GM21526 (cell line): ENCODE results near the gene TMIGD1.

Experiments
- ATAC-seq: cut with Tn5 transposase; IDR thresholded peaks from one replicate; pipeline ENCODE4 v1.9.1; 2021; ENCODE audit warnings: moderate library complexity; ENCODE audit not compliant: unreplicated experiment, low FRiP score

The TMIGD1 gene, protein sequence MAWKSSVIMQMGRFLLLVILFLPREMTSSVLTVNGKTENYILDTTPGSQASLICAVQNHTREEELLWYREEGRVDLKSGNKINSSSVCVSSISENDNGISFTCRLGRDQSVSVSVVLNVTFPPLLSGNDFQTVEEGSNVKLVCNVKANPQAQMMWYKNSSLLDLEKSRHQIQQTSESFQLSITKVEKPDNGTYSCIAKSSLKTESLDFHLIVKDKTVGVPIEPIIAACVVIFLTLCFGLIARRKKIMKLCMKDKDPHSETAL

DNA sequence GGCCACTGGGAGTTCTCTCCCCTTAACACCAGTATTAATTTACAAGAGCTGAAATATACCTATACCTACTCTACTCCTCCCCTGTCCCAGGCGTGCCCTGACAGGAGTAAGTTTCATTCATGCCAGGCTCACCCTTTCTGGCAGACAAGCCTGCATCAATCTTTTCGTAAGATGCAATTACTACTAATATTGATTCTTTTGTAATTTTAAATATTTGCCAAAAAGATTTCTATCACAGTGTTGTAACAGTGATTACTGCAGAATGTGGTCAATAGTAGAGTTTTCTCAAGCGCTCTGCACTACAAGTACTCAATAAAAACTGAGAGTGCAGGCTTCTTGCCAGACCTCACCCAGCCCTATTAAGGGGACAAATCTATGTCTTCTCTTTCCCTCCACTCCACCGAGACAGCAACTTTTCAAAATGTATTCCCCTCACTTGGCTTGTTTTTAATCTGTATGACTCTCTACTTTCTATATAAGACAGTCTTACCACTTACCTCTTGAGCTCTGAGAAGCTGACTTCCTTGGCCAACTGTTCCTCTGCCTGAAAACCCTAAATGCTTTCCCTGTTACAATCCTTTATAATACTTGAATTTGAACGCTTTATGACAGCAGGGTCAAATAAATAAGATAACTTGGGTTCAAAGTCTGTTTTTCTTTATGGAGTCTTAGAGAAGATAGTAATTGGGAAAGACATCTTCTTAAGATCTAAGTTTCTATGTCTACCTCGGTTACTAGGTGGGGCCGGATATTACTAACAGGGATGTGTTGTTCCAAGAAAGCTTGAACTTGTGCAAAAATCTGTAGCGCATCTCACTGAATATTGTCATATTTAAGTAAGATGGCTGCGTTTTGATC, at the start of gene TMIGD1:
Gene TMIGD1 (minus strand): TSS at position 555 of the 858 bp plus-strand sequence. CDS start 1,924 bp downstream, outside the sequence.
- ATAC-seq: no peak

DNA sequence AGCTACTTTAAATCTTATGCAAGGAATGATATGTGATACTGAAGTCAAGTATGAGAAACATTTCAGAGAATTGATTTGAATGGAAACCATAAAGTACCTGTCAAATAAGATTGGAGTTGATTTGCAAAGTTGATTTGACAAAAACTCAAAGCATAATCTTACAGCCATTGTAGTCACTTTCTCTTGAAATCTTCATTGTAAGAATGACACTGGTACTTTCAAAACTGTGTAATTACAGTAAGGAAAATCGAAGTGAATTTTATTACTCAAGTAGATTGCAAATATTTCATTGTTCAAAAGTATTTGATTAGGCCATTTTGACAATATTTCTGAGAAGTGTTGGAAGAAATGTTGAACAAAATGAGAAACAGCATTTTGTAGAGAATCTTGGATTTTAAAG, 48.5 kb upstream of the TMIGD1 start:
- no peak for ATAC-seq

DNA sequence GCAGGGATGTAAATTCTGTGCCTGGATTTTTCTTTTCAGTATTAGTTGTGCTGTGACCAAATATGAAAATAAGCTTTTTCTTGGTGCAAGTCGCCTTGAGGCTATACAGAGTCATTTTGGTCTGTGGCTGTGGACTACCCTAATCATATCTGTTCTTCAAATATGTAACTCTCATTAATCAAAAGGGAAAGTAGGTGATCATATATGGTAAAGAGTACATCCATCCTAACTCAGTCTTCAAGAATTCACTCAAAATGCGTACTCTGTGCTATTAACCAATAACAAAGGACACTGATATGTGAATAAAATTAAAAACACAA, 47.4 kb upstream of the TMIGD1 start:
- no peak for ATAC-seq

DNA sequence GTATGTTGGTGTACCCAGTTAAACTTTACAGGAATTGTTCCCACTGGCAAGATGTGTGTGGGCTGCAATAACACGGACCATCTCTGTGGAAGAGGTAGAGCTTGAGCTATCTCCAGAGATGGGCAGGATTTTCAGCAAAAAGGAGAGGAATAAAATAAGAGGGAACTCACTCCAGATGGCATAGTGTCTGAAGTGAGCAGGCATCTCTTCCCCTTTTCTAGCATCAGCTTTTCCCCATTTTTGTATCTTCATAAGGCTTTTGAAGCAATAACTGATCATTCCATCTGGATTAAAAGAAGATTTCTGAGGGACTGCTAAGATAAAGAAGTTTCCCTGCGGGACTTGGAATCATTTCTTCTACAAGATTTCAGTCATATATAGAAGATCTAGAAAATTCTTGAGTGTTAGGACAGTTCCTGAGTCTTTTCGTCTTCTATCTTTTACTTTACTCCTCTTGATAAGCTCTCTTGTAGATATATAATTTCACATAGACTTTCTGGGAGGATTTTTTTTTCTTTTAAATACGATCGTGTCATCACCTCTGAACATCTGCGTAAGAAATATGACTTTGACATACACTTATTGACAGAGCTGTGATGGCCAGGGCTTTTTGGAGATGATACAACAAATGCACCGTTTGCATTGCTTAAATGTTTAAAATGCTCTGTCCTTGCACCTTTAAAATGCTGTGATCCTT, 46.9 kb upstream of the TMIGD1 start:
- ATAC-seq: no peak

DNA sequence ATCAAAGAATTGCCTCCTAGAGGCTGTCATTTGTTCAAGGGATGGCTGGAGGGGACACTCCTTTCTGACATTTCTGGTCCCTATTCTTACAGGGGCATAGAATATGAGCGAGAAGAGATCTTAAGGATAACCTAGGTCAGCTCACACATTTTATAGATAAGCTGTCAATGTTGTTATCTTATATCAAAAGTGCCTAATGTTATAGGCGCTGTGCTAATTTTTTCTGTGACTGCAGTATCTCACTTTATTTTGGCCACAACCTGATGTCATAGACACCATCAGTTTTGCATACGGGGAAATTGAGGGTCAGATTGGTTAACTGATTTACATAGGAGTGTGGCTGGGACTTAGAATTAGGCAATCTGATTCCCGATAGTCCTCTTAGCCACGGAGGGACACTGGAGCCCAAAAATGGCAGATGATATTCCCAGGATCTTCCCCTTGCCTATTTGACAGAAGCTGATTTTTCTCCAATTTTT, 46.1 kb upstream of the TMIGD1 start:
- no peak for ATAC-seq

DNA sequence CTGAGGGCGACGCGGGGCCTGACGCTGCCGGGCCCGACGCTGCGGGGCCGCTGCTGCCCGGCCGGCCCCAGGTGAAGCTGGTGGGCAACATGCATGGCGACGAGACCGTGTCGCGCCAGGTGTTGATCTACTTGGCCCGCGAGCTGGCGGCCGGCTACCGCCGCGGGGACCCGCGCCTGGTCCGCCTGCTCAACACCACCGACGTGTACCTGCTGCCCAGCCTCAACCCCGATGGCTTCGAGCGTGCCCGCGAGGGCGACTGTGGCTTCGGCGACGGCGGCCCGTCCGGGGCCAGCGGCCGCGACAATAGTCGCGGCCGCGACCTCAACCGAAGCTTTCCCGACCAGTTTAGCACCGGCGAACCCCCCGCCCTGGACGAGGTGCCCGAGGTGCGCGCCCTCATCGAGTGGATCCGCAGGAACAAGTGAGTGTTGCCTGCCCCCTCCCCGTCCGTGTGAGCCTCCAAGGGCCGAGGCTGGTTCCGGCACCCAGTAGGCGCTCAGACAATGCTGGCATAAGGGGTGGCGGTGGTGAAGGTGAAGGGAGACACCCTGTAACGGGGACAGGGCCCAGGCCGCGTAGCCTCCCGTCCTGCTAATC, 45.5 kb upstream of the TMIGD1 start:
- no peak for ATAC-seq

DNA sequence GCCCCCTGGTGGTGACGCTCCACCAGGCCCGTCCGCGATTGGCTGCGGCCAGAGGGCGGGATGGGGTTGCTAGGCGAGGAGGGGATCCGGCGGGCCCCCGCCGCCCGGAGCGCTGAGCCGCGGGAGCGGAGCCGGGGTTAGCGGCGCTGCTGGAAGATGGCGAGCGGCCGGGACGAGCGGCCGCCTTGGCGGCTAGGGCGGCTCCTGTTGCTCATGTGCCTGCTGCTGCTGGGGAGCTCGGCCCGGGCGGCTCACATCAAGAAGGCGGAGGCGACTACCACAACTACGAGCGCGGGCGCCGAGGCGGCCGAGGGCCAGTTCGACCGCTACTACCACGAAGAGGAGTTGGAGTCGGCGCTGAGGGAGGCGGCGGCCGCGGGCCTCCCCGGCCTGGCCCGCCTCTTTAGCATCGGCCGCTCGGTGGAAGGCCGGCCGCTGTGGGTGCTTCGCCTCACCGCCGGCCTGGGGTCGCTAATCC, 45.0 kb upstream of the TMIGD1 start, which contains the start of gene CPD:
Gene CPD (plus strand): TSS at position 103 of the 478 bp plus-strand sequence. CDS start 54 bp downstream, at position 157.
- peak; percentile 80 for ATAC-seq

DNA sequence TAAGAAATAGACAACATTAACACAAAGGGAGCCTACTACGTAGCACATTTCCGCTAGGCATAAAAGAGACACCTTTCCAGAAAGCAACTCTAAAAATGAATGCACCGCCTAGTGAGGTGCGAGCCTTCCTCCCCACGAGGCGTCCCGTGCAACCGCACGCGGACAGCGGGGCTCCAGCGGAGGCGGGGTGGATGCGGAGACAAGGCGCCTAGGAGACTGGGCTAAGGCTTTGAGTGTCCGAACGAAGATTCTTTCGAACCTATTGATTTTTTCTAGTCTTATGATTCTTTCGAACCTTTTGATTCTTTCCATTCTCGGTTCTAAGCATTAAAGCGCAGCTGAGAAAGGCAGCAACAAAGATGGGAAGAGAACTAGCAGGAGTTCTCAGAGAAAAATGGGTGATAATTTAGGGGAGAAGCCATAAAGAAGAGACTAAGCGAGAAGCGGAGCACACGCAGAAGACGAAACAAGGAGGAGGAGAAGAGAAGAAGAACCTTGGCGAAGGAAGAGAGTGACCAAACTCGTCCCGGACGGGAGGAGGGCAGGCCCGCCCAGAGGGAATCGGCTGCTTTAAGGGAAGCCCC, 44.5 kb upstream of the TMIGD1 start:
- ATAC-seq: no peak

DNA sequence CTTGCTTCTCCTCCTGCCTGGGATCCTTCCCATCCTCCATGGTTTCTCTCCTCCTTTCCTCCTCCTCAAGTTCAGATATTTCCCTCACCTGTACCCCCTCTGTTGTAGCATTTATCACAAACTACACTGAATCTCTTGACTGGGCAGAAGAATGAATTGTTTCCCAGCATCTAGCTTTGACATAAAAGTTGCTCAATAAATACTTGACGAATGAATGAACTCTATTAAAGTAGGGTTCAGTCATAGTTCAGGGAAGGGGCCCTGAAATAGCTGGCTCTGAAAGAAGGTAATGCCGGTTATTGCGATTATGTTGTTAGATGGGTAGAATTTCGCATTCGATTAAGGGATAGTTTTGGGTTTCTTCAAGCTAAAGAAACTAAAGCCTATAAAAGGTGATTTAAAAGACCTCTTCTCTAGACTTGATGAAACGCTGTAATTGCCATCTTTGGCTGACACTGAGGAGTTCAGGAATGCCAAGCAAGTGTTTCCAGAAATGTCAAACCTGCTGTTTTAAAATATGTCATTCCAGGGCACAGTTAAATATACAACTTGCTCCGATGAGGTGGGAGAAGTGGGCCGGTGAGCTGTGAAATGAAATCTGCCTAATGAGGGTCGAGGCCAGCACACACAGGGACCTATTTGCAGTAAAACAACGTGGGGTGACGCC, 43.9 kb upstream of the TMIGD1 start:
- ATAC-seq: no peak

DNA sequence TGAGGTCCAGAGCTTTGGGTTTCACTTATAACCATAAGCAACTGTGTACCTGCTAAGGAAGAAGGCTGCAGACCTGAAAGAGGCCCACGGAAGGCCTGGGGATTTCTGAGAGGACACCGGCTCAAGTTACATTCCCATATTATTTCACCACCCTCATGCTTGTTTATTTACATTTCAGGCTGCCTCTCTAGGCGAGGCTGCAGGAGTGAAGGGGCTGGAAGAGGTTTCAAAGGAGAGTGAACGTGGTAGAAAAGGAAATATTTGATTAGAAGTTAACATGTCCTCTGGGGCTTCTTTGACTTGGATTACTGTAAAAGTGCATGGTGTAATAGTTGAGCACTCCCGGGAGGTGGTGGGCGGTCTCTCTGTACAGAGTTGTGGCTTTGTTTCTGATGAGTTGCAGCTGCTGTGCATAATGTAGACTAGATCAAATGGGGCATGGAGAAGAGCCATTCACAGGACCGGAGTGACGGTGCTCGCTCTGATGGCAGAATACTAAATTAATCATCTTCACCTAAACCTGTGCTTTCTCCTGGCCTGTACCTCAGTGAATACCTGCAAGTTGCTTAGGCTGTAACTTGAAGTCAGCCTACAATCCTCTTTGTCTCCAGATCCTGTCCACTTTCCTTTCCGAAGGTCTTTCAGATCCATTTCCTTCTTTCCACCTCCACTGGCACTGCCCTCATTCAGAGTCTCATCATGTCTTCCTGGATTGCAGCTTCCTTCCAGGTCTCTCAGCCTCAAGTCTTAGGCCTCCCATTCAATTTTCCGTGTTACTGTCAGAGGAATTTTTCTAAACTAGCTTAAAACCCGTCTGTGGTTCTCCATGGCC, 43.0 kb upstream of the TMIGD1 start:
- ATAC-seq: no peak

DNA sequence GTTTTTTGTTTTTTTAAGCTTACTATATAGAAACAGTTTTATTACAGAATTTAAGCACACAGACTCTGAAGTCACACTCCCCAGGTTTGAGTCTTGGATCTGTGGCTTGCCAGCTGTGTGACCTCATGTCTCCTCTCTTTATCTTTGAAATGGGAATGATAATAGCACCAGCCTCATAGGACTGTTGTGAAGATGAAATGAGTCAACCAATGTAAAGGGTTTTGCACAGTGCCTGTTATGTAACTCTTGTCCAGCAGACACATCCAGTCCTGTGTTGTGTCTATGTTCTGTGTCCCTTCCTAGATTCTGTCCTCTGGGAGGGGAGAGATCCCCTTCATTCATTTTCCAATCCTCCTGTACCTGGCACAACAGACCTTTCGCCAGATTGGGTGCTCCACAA, 41.8 kb upstream of the TMIGD1 start:
- no peak for ATAC-seq

DNA sequence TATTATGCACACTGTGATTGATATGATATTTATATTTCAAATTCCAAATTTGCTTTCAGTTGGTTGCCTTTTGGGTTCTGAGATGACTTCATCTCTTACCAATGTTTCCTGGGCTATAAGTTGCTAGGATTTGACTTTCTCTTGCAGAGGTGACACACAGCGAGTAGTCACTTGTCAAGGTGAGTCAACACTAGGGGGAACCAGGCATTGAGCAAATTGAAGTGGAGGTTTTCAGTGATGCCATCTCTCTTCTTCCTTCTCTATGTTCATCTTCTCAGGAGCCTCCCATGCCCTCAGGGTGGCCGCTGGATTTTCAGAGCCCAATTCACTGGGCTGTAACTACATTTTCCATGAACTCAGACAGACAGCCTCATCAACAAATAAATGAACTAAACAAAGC, 38.9 kb upstream of the TMIGD1 start:
- no peak for ATAC-seq

DNA sequence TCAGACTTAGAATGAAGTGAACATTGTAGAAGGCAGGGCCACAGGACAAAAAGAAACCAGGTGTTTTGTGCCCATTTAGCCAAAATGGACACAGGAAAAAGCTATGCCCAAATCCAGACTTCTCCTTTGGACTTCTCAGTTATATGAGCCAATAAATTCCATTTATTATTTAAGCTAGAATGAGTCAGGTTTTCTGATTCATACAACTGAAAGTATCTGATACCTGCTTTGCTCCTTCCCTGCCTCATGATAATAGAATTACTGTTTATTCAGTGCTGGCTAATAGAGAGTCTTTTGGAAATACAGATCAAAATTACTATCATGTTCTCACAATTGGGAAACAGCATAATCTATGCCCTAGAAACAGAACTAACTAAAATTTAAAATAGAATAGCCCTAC, 36.1 kb upstream of the TMIGD1 start:
- no peak for ATAC-seq

DNA sequence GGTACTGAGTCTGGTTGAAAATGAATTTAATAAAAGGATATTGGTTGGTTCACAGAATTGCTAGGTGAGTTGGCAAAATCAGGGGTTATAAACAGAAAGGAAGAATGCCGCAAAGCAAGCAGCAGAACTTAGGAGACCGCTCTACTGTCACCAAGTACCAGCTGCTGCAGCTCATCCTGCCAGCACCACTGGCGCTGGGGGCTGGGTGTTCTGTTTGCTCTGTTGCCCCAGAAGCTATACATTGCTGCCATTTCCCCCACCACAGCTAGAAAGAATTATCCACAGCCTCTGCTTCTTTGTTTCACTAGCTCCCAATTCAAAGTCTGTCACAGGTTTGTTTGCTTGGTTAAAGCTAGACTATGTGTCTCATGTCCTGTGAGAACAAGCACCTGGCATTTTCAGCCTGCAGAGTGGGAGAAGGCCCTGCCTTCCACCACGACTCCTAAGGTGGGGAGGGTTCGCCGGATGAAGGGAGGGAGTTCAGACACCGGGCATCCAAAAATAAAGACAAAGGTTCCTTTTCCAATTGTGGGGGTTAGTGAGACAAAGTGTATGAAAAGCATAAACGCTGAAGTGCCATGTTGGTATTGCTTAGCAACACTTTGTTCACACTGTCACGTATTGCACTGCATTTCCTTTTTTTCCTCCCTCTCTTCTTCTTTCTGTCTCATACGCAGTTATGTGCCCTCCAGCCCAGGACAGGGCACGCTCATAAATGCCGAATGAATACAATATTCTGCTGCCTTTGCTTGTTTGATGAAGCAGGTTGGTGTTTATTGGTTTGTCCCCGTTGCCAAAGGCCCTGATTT, 35.3 kb upstream of the TMIGD1 start:
- ATAC-seq: no peak

DNA sequence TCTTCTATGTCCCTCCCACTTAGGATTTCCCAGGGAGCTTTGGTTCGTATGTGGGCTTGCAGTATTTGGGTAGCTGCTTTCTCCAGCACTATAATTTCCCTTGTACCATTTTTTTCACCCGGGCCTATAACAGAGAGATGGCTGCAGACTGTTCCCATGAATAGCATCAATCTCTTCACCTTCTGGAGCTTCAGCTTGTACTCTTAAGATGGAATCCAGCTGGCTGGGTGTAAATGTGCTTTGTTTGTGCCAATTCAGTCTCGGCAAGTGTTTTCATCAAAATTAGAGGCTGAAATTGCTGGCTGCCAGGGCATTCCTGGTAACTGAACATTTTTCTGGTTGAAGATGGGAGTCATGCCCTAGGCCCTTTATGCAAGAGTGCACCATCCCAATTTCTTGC, 32.7 kb upstream of the TMIGD1 start:
- no peak for ATAC-seq

DNA sequence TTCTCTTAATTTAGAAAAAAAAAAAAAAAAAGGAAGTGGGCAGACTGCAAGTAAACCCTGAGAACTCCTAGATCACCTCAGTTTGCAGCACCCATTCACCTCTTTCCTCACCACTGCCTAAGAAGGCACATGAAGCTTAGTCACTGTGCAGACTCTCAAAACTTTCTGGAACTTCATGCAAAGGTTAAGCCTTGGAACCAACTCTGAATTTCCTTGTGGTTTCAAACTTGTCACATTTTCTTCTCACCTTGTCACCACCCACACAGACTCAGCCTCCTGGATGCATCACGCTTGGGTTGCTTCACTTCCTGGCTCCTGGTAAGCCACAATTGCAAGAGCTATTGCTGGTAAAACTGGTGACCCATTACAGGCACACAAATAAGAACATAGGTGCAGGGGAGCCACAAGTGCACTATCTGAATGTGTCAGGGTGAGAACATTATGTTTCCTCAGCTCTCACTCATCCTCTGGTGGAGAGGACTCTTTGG, 29.9 kb upstream of the TMIGD1 start:
- ATAC-seq: peak; percentile 75

DNA sequence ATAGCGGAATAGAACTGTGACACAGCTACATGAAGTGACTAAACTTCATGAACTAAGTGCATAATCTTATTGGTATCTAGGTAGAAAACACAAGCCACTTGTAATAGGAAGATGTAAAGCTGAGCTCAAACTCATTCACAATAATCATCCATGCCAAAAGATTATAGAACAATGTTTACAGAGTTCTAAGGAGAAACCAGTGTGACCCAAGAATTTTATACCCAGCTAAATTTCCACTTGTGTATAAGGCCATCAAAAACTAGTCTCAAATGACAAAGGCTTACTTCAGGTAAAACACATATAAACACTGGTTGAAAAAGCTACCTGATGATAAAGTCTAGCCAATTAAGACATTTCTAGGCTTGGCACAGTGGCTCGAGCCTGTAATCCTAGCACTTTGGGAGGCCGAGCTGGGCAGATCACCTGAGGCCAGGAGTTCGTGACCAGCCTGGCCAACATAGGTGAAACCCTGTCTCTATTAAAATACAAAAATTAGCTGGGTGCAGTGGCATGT, 28.0 kb upstream of the TMIGD1 start:
- no peak for ATAC-seq
